ENCODE measurements around the gene SPPL2B. TPM values are rescaled to one million over a fixed set of nuclear protein-coding genes. Genes with fewer than 3 reads are reported as not detected.
A peak's percentile ranks its signal among the peaks of the same experiment; 100 is the strongest.

SPPL2B gene
- total and polyA plus RNA-seq, 7 donors, result 11.4 to 38.0 (median 22.1) TPM

DNA sequence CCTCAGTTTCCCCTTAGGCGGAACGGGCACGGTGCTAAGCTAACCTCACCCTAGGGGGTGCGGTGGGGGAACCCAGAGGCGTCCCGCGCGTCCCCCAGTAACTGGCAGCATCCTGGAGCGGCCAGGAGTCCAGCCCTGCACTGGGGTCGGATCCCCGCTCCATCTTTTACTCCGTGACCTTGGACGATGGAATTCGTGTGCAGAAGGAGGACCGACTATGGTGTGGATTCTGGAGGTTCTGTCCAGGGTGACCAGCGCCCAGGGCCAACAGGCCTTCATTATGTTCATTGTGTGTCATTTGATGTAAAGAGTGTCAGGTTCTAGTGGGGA lies 630 bp downstream of the SPPL2B start:
- H3K36me3 ChIP-seq (ENCODE audit: insufficient read depth in 1 of 2, low read depth in 1 of 2), result peaks cover 0 to 20% of the 10 kb centered on the region in 2 donors
- peak overlapping the region; percentile 84 for H3K27ac ChIP-seq
- H3K27me3 ChIP-seq (ENCODE audit: insufficient read depth in 3 of 3, low read length in 2 of 3), result no peaks in the 10 kb centered on the region
- H3K4me3 ChIP-seq, result peak overlapping the region; percentile 93
- intact Hi-C loops (cut with DNase I), result loop anchor here in 1 of 2 donors (5.0 kb wide), 1 partner anchor 92 kb away; the partner anchor contains the start of genes PLEKHJ1 and SF3A2
- TF ChIP-seq CTCF (IDR thresholded peaks at IDR 0.05), result no peak
- DNase-seq (no peak), ATAC-seq (no peak)
- no peaks in the 10 kb centered on the region for H3K9me3 ChIP-seq
- peaks cover 53% of the 10 kb centered on the region for H3K4me1 ChIP-seq
- 1 to 3% (median 2%) methylated on average over 16 of the region's 16 CpGs for WGBS, 3 donors

GRCh38 chr19:2329501-2329916 lies 1.0 kb downstream of the SPPL2B start:
- Histone ChIP-seq H3K27me3 (ENCODE audit: insufficient read depth in 3 of 3, low read length in 2 of 3) (no peaks in the 10 kb centered on the region), H3K9me3 (no peaks in the 10 kb centered on the region), H3K36me3 (ENCODE audit: insufficient read depth in 1 of 2, low read depth in 1 of 2) (peaks cover 0 to 16% of the 10 kb centered on the region in 2 donors), H3K4me1 (peaks cover 53% of the 10 kb centered on the region), H3K27ac (peak overlapping the region; percentile 84), H3K4me3 (peak overlapping the region; percentile 93)
- ATAC-seq, result no peak
- 35 to 54% (median 46%) methylated on average over 13 of the region's 13 CpGs for WGBS, 3 donors
- no peak for TF ChIP-seq CTCF (IDR thresholded peaks at IDR 0.05)
- intact Hi-C loops (cut with DNase I), result loop anchor here in 1 of 2 donors (5.0 kb wide), 1 partner anchor 92 kb away; the partner anchor contains the start of genes PLEKHJ1 and SF3A2
- DNase-seq, result no peak

- WGBS, 3 donors, result 63 to 70% (median 67%) methylated on average over 10 of the region's 10 CpGs
- peaks cover 0 to 11% of the 10 kb centered on the region in 2 donors for H3K36me3 ChIP-seq (ENCODE audit: insufficient read depth in 1 of 2, low read depth in 1 of 2)
- H3K27ac ChIP-seq, result peak overlapping the region; percentile 84
- DNase-seq (no peak), ATAC-seq (no peak)
- H3K27me3 ChIP-seq (ENCODE audit: insufficient read depth in 3 of 3, low read length in 2 of 3), result no peaks in the 10 kb centered on the region
- TF ChIP-seq CTCF (IDR thresholded peaks at IDR 0.05), result no peak
- H3K9me3 ChIP-seq, result no peaks in the 10 kb centered on the region
- peaks cover 53% of the 10 kb centered on the region for H3K4me1 ChIP-seq
- intact Hi-C loops (cut with DNase I), result loop anchor here in 1 of 2 donors (5.0 kb wide), 1 partner anchor 57 kb away; no protein-coding TSS in a partner anchor
- H3K4me3 ChIP-seq, result peak overlapping the region; percentile 93
These were observed 1.8 kb downstream of the SPPL2B start for GRCh38 chr19:2330255-2330631.

DNA sequence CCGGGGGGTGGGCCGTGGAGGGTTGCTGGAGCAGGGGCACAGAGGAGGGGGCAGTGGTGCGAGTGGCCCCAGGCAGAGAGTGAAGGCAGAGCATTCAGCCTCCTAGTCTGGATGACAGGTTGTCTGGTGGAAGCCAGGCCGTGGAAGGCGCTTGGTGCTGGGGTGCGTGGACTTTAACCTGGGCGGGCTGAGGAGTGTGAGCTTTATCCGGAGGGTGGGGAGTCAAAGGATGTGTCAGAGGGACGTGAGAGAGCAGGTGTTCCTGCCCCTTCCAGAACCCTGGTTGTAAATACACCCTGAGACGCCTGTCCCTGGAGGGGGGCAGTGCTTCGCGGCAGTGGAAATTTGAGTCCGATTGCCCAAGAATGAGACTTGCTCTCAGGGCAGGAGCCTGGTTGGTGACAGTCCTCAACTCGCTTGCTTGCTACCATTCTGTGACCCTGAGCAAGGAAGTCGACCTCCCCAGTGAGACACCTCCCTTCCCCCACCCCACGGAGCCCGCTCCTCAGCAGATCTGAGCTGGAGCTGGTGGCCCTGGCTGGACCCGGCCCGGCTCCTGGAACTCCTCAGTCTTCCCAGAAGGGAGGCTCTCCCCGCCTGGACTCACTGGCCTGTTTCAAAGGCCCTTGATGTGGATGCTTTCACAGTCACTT lies 2.3 kb downstream of the SPPL2B start:
- H3K4me3 ChIP-seq, result peak overlapping the region; percentile 93
- WGBS, 3 donors, result 30 to 52% (median 34%) methylated on average over 20 of the region's 20 CpGs
- intact Hi-C loops (cut with DNase I), result loop anchor here in 1 of 2 donors (5.0 kb wide), 1 partner anchor 57 kb away; no protein-coding TSS in a partner anchor
- H3K4me1 ChIP-seq, result peaks cover 53% of the 10 kb centered on the region
- H3K27me3 ChIP-seq (ENCODE audit: insufficient read depth in 3 of 3, low read length in 2 of 3), result no peaks in the 10 kb centered on the region
- H3K27ac ChIP-seq, result peak overlapping the region; percentile 84
- ATAC-seq (peak; percentile 83 to 86 (median 84)), DNase-seq (peak; percentile 56 to 88)
- TF ChIP-seq CTCF (IDR thresholded peaks at IDR 0.05), result no peak
- H3K36me3 ChIP-seq (ENCODE audit: insufficient read depth in 1 of 2, low read depth in 1 of 2), result peaks cover 0 to 6% of the 10 kb centered on the region in 2 donors
- H3K9me3 ChIP-seq, result no peaks in the 10 kb centered on the region
